HepG2 (cell line): ENCODE results near the gene CROCC. TPM values are rescaled to one million over a fixed set of nuclear protein-coding genes. Genes with fewer than 3 reads are reported as not detected.

Experiments
- ATAC-seq: fragments of 200-7000 bp; cut with Tn5 transposase; 3 replicates; pipeline ENCODE4 v1.9.1; 2020; ENCODE audit warnings: mild to moderate bottlenecking, moderate library complexity
- BruUV-seq: library from RNA; stranded (reverse); fragments of 400-500 nt; replicated peaks from 2 replicates; lab custom pipeline; 2021; lab: Mats Ljungman, UMichigan
- CTCF ChIA-PET: fragments of 300-600 bp; formaldehyde crosslinking; extraction: SDS; loops from one replicate; lab custom pipeline; 2021; ENCODE audit warnings: low total read pairs, inconsistent platforms, low intra/inter-chr PET ratio; lab: Yijun Ruan, JAX
- POLR2A ChIA-PET: fragments of 350-600 bp; sonication (Branson Sonifier 250); formaldehyde crosslinking; loops from one replicate; lab custom pipeline; 2020; ENCODE audit warnings: antibody characterized with exemption, inconsistent platforms; lab: Yijun Ruan, JAX
- DNase-seq: peaks from one replicate; pipeline ENCODE4 v3.0.0-alpha.2; 2015; ENCODE audit warnings: low spot score
- FAIRE-seq: peaks from 3 replicates; lab custom pipeline; 2011; peaks lifted over from hg19 to GRCh38; lab: Jason Lieb, UNC
- H2AFZ ChIP-seq: one replicate; pipeline ENCODE4 v1.6.1; 2011; ENCODE audit warnings: low read length, inconsistent platforms
- H3K27ac ChIP-seq: fragments of 300-600 bp; 3 replicates; pipeline ENCODE4 v1.8.0; 2011; ENCODE audit warnings: mixed run types, mild to moderate bottlenecking, mixed read lengths, low read length, inconsistent platforms; ENCODE audit not compliant: insufficient read depth; ENCODE audit errors: extremely low read length
- H3K27me3 ChIP-seq, 2 experiments: fragments of 200-600 bp in 1 of 2; 2 replicates in 1 of 2; 3 replicates in 1 of 2; pipeline versions ENCODE4 v1.6.0 to v1.8.0; 2011; ENCODE audit warnings: low read length in 2 of 2, mild to moderate bottlenecking in 2 of 2, moderate library complexity in 2 of 2, inconsistent platforms in 1 of 2; ENCODE audit not compliant: insufficient read depth in 2 of 2, control insufficient read depth in 1 of 2
- H3K36me3 ChIP-seq, 2 experiments: fragments of 200-600 bp in 1 of 2; replicated peaks in 1 of 2; 2 replicates in 1 of 2; 3 replicates in 1 of 2; pipeline versions ENCODE4 v1.5.1 to v1.8.0; 2011; ENCODE audit warnings: low read length in 2 of 2, inconsistent platforms in 1 of 2; ENCODE audit not compliant: insufficient read depth in 2 of 2, control insufficient read depth in 1 of 2
- H3K4me1 ChIP-seq: 2 replicates; pipeline ENCODE4 v1.5.1; 2012; ENCODE audit warnings: low read length, inconsistent platforms; ENCODE audit not compliant: insufficient read depth
- H3K4me2 ChIP-seq: 2 replicates; pipeline ENCODE4 v1.6.0; 2011; ENCODE audit warnings: low read depth, low read length, inconsistent platforms
- H3K4me3 ChIP-seq, 3 experiments: fragments of 200-600 bp in 1 of 3; sonication (generic), shearing (Covaris generic) in 1 of 3; replicated peaks in 1 of 3; 2 replicates each; pipeline ENCODE4 v1.5.1; 2011 to 2016; ENCODE audit warnings: low read length in 3 of 3, inconsistent platforms in 2 of 3, low read depth in 2 of 3, mild to moderate bottlenecking in 2 of 3, control low read depth in 1 of 3, mixed read lengths in 1 of 3; ENCODE audit not compliant: insufficient read depth in 1 of 3
- H3K79me2 ChIP-seq: one replicate; pipeline ENCODE4 v1.6.1; 2011; ENCODE audit warnings: low read length, inconsistent platforms; ENCODE audit not compliant: insufficient read depth
- H3K9ac ChIP-seq: 2 replicates; pipeline ENCODE4 v1.6.0; 2011; ENCODE audit warnings: mild to moderate bottlenecking, low read depth, low read length, inconsistent platforms; ENCODE audit not compliant: insufficient read depth
- H3K9me3 ChIP-seq: 2 replicates; pipeline ENCODE4 v1.5.1; 2012; ENCODE audit warnings: mild to moderate bottlenecking, low read length
- H4K20me1 ChIP-seq: 2 replicates; pipeline ENCODE4 v1.6.0; 2011; ENCODE audit warnings: inconsistent platforms, mild to moderate bottlenecking, low read length, moderate library complexity; ENCODE audit not compliant: insufficient read depth
- EHMT2 ChIP-seq: fragments of 200-600 bp; sonication (generic); IDR thresholded peaks from 2 replicates; pipeline ENCODE4 v1.7.0; 2017; ENCODE audit warnings: antibody characterized with exemption, low read depth, low read length, borderline replicate concordance
- HNRNPLL ChIP-seq: fragments of 200-400 bp; formaldehyde crosslinking; IDR thresholded peaks from 2 replicates; pipeline ENCODE4 v1.6.1; 2017; ENCODE audit warnings: mild to moderate bottlenecking, low read depth, low read length; ENCODE audit not compliant: poor library complexity, severe bottlenecking
- THRA ChIP-seq: sonication (generic); formaldehyde crosslinking; IDR thresholded peaks from 2 replicates; pipeline ENCODE4 v1.4.0; 2020; ENCODE audit warnings: missing genetic modification reagents, borderline replicate concordance
- TOPORS ChIP-seq: sonication (generic); formaldehyde crosslinking; IDR thresholded peaks from 2 replicates; pipeline ENCODE4 v1.8.0; 2023; ENCODE audit warnings: mild to moderate bottlenecking, missing genetic modification reagents
- ZBTB34 ChIP-seq: sonication (generic); formaldehyde crosslinking; IDR thresholded peaks from 2 replicates; pipeline ENCODE4 v1.8.0; 2022; ENCODE audit warnings: mild to moderate bottlenecking, missing genetic modification reagents
- WGBS: methylation state at CpG from one replicate; pipeline ENCODE4 v1.1.6; 2017; ENCODE audit warnings: low lambda C conversion rate; 5-methylcytosine and 5-hydroxymethylcytosine counted together
- in situ Hi-C: cut with HindIII; loops from 2 replicates; pipeline ENCODE4 v1.10.0; 2017; ENCODE audit warnings: low pct_unique_long_range_greater_than_20kb; ENCODE audit not compliant: extremely low pct_ligation_motif_present
- intact Hi-C: fragments of 100-400 bp; cut with micrococcal nuclease; formaldehyde crosslinking; loops from one replicate; pipeline ENCODE4 v1.10.0; 2022; ENCODE audit not compliant: unreplicated experiment
- polyA plus RNA-seq, 8 experiments: library from polyadenylated mRNA; depleted of rRNA in 3 of 8; stranded (reverse) in 7 of 8; unstranded in 1 of 8; fragments of >200 nt; fragmentation: Illumina TruSeq in 4 of 8; extraction: Trizol in 4 of 8; gene quantifications; 2 replicates each; pipeline versions ENCODE4 v1.2.1 to v1.2.3, GENCODE V29; 2011 to 2016; ENCODE audit warnings: low read depth in 4 of 8, missing spikeins in 1 of 8, mixed read lengths in 1 of 8; ENCODE audit not compliant: insufficient read depth in 1 of 8
- total RNA-seq, 5 experiments: library from RNA; depleted of rRNA; stranded (reverse); fragments of >200 nt; fragmentation: Illumina TruSeq; extraction: Trizol; gene quantifications; 2 replicates each; pipeline ENCODE4 v1.2.3, GENCODE V29; 2016; ENCODE audit warnings: low read depth in 1 of 5
- TF ChIP-seq, protein P1 (sequence below), 2 experiments: fragments of 450-650 bp in 1 of 2; sonication (generic) in 1 of 2; formaldehyde crosslinking; IDR thresholded peaks; 2 replicates each; pipeline versions ENCODE4 v1.5.0 to v1.8.0; 2020 to 2022; ENCODE audit warnings: mild to moderate bottlenecking in 1 of 2, missing genetic modification reagents in 1 of 2

Gene CROCC
- total and polyA plus RNA-seq, 2 of the 13 experiments (the other 11 are each of a cell fraction or from before 2014, with no cell fraction given) = 7.8 to 15.5 TPM

- ATAC-seq = no peak
- Histone ChIP-seq H3K4me3 (no peak overlapping the region), H3K27me3 (peaks cover 1 to 4% of the 10 kb centered on the region in 2 experiments; a peak in 2 of 5 replicates), H3K4me1 (no peaks in the 10 kb centered on the region), H2AFZ (no peak overlapping the region), H3K9me3 (no peaks in the 10 kb centered on the region), H3K27ac (no peak overlapping the region), H3K9ac (no peak overlapping the region), H3K36me3 (no peaks in the 10 kb centered on the region), H3K4me2 (no peak overlapping the region), H3K79me2 (no peaks in the 10 kb centered on the region), H4K20me1 (no peaks in the 10 kb centered on the region; the same call in 1 of the 2 replicates)
- WGBS = 67% methylated on average over 2 of the region's 12 CpGs
- in situ Hi-C loops = loop anchor here (25.0 kb wide), 1 partner anchor 268 kb away; the partner anchor contains the start of gene PADI3
- ChIA-PET CTCF (no interaction called here), POLR2A (no interaction called here)
- DNase-seq = no peak
- no peak for TF ChIP-seq ZBTB34
- intact Hi-C loops = no loop called here
- FAIRE-seq = no peak
- BruUV-seq = no TSS peak
These were observed 47.9 kb downstream of the CROCC start for GRCh38 chr1:16969651-16970050.

DNA sequence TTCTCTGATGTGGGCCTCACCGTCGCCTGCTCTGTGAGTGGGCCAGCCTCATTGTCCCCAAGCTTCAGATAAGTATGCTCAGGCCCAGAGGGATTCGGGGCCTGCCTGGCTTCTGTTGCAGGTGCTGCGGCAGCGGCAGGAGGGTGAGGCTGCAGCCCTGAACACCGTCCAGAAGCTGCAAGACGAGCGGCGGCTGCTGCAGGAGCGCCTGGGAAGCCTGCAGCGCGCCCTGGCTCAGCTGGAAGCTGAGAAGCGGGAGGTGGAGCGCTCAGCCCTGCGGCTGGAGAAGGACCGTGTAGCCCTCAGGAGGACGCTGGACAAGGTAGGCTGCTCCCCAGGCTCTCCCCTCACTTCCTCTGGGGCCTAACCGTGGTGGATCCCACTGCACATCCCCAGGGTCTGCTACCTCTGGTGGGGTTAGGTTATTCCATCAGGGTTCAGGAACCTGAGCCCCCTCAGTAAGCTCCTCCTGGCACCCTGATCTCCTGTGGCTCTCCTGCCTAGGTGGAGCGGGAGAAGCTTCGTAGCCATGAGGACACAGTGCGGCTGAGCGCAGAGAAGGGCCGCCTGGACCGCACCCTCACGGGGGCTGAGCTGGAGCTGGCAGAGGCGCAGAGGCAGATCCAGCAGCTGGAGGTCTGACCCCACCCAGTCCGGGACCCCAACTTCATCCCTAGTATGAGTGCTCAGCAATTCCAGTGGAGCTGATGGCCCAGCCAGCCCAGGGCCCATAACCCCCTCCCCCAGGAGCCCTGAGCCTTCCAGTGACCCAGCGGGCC lies 48.6 kb downstream of the CROCC start:
- Histone ChIP-seq H2AFZ (no peak overlapping the region), H3K27ac (no peak overlapping the region), H3K4me1 (no peaks in the 10 kb centered on the region), H3K36me3 (no peaks in the 10 kb centered on the region), H3K9me3 (no peaks in the 10 kb centered on the region), H3K79me2 (no peaks in the 10 kb centered on the region), H3K4me2 (no peak overlapping the region), H4K20me1 (no peaks in the 10 kb centered on the region; the same call in 1 of the 2 replicates), H3K9ac (no peak overlapping the region), H3K27me3 (peaks cover 1 to 4% of the 10 kb centered on the region in 2 experiments; a peak in 2 of 5 replicates), H3K4me3 (no peak overlapping the region)
- in situ Hi-C loops (loop anchor here (25.0 kb wide), 1 partner anchor 267 kb away; the partner anchor contains the start of gene PADI3), intact Hi-C loops (no loop called here)
- TF ChIP-seq THRA (no peak), TOPORS (CRISPR knock-in tag) (no peak), EHMT2 (no peak), HNRNPLL (no peak)
- TF ChIP-seq, protein P1, sequence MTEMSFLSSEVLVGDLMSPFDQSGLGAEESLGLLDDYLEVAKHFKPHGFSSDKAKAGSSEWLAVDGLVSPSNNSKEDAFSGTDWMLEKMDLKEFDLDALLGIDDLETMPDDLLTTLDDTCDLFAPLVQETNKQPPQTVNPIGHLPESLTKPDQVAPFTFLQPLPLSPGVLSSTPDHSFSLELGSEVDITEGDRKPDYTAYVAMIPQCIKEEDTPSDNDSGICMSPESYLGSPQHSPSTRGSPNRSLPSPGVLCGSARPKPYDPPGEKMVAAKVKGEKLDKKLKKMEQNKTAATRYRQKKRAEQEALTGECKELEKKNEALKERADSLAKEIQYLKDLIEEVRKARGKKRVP (CRISPR knock-in tag; IDR thresholded peaks at IDR 0.05) = no peak
- DNase-seq = no peak
- ChIA-PET POLR2A (no interaction called here), CTCF (no interaction called here)
- BruUV-seq = no TSS peak
- FAIRE-seq = no peak
- no peak for ATAC-seq
- WGBS = 83% methylated on average over 18 of the region's 28 CpGs
